IPS DF 4.7 (cell line): ENCODE results near the gene CSH1.
"Not testable (repeated sequence)": the region's sequence is repeated elsewhere in the genome, so short reads cannot be mapped to it uniquely, and the experiment has no call there.

Source experiments
- DNase-seq: peaks from one replicate; pipeline ENCODE4 v3.0.0-alpha.2; 2013; ENCODE audit warnings: low spot score; ENCODE audit errors: extremely low read depth

Gene CSH1

GRCh38 chr17:63904796-63905195, 8.4 kb upstream of the CSH1 start:
- DNase-seq: not testable (repeated sequence)

DNA sequence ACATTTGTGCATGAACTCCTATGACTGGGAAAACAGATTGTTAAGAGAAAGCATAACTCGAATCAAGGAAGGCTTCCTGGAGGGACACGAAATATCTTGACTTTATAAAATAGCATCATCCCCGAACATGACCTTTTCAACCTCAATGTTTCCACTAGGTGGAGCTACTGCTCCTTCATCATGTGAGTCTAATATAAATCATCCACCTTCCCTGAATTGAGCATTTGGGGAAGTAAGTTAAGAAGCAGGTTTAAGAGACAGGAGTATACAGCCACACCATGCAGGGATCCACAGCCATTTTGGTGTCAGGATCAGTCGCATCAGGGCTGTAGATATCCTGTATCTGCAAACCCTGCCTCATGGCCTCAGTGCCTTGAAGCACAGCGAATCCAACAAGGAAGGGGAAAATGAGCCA, 7.4 kb upstream of the CSH1 start:
- DNase-seq: not testable (repeated sequence)

DNA sequence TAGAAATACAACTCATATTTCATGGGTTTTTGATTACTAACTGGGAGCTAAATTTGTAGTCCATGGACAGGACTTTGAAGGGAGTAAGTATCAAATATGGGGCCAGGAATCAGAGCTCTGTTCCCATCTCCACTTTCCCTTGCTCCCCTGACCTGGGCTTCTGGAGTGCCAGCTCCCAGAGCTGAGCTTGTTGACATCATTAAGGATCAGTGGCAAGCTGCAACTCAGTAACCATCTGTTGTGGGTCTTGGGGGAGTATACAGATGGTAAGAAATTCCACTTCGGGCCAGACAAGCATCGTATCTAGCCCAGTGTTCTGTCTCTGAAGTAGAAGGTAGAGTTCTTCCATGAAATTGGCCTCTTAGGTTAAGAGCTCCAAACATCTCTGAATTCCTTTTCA, 5.6 kb upstream of the CSH1 start:
- not testable (repeated sequence) for DNase-seq

DNA sequence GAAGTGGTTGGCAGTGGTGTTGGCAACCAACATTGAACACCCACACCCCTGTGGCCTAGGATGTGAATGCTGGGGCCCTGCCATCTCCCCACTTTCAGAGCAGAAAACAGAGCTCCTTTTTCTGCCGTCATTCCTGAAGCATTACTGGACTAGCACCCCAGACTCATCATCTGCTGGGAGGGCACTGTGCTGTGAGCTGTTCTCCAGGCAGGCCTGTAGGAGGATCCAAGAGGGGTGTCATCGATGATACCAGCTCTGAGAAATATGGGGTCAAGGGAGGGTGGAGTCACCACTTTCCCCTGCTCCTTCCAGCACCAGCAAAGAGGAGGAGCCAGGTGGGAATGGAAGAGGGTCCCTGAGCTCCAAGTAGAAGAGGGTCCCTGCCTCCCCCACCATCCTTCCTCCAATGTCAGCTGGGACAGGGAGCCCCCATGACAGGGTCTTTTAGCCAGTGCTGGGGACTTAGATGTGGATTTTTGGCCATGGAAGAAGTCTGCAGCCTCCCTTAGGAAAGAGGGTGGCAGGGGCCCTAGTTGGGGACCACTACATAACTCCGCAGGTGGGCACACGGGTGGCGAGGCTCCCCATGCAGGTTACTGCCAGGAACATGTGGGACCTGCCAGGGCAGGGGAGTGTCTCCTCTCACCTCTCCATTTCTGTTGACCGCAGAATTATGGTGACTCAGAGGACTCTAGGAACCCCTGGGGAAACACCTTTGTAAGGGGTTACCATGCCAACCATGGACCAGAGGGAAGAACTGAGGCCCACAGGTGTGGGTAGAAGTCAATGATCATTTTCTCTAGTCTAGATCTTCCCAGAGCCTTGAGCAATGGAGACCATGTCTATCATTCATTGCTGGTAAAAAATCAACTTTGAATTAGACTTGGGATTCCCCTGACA, 2.8 kb upstream of the CSH1 start:
- DNase-seq: not testable (repeated sequence)

DNA sequence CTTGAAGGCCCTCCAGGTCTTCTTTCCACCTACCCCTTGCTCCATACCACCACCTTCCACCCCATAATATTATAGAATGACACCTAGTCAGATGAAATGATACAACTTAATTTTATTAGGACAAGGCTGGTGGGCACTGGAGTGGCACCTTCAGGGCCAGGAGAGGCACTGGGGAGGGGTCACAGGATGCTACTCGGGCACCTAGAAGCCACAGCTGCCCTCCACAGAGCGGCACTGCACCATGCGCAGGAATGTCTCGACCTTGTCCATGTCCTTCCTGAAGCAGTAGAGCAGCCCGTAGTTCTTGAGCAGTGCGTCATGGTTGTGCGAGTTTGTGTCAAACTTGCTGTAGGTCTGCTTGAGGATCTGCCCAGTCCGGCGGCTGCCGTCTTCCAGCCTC, 1.6 kb downstream of the CSH1 start:
- not testable (repeated sequence) for DNase-seq

DNA sequence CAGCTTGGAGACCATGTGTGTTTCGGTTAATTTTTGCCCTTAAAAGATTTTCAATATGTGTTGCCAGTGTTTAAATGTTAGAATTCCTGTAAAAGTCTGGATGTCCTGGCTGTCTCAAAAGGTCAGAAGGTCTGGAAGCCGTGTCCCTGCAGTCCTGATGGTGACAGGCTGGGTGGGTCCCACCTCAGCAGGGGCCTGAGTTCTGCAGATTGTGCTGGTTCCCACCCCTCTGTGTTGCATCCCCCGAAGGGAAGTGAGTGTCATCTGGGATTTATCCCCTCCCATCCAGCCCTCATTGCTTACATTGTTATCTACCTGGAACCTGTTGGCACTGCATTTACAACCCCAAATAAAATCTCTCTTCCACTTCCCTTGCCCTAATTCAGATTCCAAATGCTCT, 2.4 kb downstream of the CSH1 start:
- DNase-seq: not testable (repeated sequence)

GRCh38 chr17:63892316-63893037, 3.9 kb downstream of the CSH1 start:
- DNase-seq: not testable (repeated sequence)

DNA sequence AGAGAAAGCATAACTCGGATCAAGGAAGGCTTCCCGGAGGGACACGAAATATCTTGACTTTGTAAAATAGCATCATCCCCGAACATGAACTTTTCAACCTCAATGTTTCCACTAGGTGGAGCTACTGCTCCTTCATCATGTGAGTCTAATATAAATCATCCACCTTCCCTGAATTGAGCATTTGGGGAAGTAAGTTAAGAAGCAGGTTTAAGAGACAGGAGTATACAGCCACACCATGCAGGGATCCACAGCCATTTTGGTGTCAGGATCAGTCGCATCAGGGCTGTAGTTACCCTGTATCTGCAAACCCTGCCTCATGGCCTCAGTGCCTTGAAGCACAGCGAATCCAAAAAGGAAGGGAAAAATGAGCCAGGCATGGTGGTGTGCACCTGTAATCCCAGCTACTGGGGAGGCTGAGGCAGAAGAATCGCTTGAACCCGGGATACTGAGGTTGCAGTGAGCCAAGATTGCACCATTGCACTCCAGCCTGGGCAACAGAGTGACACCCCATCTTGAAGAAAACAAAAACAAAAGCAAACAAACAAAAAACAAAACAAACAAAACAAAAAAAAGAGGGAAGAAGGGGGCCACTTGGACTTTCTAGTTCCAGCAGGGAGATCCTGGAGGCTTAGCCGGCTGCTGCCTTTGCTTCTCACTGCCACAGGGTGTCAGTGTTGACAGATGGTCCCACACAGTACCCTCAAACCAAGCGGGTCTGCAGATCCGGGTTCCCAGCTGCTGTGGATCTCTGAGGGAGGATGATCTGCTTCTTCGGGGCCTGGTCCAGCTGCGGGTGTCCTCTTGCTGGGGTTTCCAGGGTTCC, 7.1 kb downstream of the CSH1 start:
- DNase-seq: not testable (repeated sequence)

- not testable (repeated sequence) for DNase-seq
Observed at GRCh38 chr17:63885119-63885518, 11.3 kb downstream of the CSH1 start.

DNA sequence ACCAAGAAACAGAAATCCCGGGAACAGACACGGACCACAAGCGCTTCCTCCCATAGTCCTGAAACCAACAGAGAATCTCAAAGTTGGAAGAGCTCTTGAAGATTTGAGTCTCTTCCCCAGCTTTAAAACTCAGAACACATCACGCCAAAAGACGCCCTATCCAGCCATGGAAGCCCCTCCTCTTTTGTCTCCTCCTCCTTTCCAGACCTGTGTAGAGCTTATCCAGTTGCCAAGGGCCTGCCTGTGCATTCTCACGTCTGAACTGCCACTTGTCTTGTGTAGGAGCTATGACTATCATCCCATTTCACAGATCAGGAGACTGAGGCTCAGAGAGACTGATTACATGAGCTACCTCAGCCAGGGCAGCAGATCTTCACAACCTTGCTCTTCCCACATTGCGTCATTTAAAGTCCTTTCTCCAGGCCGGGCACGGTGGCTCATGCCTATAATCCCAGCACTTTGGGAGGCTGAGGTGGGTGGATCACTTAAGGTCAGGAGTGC, 13.7 kb downstream of the CSH1 start:
- not testable (repeated sequence) for DNase-seq

GRCh38 chr17:63881935-63882601, 14.3 kb downstream of the CSH1 start, which contains the start of gene GH2:
Gene GH2, minus strand, starts transcription at chr17:63881944. Its CDS starts 143 bp downstream, at chr17:63881801.
- peak; percentile 56 for DNase-seq

DNA sequence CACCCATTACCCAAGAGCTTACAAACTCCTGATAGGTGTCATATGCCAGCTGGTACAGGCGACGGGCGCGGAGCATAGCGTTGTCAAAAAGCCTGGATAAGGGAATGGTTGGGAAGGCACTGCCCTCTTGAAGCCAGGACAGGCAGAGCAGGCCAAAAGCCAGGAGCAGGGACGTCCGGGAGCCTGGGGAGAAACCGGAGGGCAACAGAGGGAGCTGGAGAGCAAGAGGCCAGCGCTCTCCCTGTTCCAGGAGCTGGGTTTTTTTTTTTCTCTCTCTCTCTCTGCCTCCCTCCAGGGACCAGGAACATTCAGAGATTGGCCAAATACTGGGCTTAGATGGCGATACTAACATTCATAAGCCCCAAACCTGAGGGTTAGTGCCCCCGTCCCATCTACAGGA, 15.0 kb downstream of the CSH1 start:
- not testable (repeated sequence) for DNase-seq

- no peak for DNase-seq
Observed at GRCh38 chr17:63880706-63881105, 15.7 kb downstream of the CSH1 start.

DNA sequence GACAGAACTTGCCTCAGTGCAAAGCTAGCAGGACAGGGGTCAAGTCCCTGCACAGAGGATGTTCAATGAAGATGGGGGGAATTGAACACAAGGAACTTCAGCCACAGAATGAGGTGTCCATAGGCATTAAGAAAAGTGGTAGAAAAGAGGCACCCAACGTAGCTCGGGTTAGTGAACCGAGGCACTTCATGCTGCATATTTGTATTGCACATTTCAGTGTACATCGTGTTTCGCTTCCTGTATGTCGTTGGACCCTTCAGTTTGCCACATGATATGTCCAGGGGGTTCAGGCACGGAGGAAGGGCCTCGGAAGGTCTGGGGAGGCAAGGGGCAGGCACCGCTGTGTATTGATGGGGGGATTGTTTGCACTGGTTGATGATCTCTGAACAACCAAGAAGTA, 18.0 kb downstream of the CSH1 start:
- DNase-seq: not testable (repeated sequence)

GRCh38 chr17:63874693-63875092, 21.7 kb downstream of the CSH1 start:
- DNase-seq: not testable (repeated sequence)

DNA sequence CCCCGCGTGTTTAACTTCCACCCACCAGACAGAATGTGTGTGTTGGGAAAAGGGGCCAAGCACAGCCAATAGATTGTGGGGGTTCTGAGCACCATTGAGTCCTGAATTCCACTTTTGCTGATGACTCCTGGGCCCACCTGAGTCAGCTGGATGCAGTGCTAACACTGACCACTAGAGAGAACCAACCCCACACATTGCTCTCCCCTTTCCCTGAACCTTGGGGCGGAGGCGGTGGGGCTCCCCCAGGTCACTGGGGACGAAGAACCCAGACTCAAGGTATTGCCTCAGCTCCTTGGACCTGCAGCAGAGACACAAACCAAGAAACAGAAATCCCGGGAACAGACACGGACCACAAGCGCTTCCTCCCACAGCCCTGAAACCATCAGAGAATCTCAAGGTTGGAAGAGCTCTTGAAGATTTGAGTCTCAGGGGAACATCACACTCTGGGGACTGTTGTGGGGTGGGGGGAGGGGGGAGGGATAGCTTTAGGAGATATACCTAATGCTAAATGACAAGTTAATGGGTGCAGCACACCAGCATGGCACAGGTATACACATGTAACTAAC, 22.2 kb downstream of the CSH1 start:
- DNase-seq: not testable (repeated sequence)

DNA sequence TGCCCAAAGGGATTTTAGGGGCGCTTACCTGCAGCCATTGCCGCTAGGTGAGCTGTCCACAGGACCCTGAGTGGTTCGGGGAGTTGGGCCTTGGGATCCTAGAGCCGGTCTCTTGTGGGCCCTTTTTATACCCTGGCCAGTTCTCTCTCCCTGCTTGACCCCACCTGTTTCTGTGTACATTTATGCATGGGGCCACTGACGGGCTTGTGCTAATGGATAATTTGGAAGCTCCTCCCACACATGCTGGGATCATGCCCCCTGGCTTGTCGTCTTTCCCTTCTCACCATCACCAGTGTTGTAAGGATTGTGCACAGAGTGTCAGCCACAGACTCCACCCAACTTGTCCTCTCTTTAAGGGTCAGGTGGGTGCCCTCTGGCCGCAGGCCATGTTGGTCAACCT, 22.8 kb downstream of the CSH1 start, which contains the start of gene CSH2:
TSS of gene CSH2 (minus strand) at position 101 of the 400 bp plus-strand sequence. CDS start at position 38, 63 bp downstream.
- not testable (repeated sequence) for DNase-seq

GRCh38 chr17:63871646-63872365, 24.6 kb downstream of the CSH1 start:
- not testable (repeated sequence) for DNase-seq

GRCh38 chr17:63870292-63870665, 26.1 kb downstream of the CSH1 start:
- DNase-seq: not testable (repeated sequence)
